ENCODE data around the gene CUL1.

The CUL1 gene

GRCh38 chr7:148698397-148699023, at the start of gene CUL1:
CUL1 (plus strand) TSS chr7:148698903; CDS start chr7:148730123, 31,220 bp downstream.
- DNase-seq = peak; percentile 84 to 88

- no peak for DNase-seq
Observed at GRCh38 chr7:148650232-148650858, 48.4 kb upstream of the CUL1 start.

GRCh38 chr7:148652773-148653172, 45.9 kb upstream of the CUL1 start:
- no peak for DNase-seq

GRCh38 chr7:148657929-148658328, 40.8 kb upstream of the CUL1 start:
- DNase-seq = no peak

- no peak for DNase-seq
Observed at GRCh38 chr7:148661471-148661870, 37.2 kb upstream of the CUL1 start.

- DNase-seq = no peak
Observed at GRCh38 chr7:148662646-148663045, 36.1 kb upstream of the CUL1 start.

- DNase-seq = no peak
Observed at GRCh38 chr7:148664324-148664723, 34.4 kb upstream of the CUL1 start.

- no peak for DNase-seq
Observed at GRCh38 chr7:148665221-148665620, 33.5 kb upstream of the CUL1 start.

- DNase-seq = no peak
Observed at GRCh38 chr7:148669927-148670326, 28.8 kb upstream of the CUL1 start.

GRCh38 chr7:148670374-148670773, 28.3 kb upstream of the CUL1 start:
- DNase-seq = no peak

- DNase-seq = no peak
Observed at GRCh38 chr7:148670807-148671206, 27.9 kb upstream of the CUL1 start.

GRCh38 chr7:148672041-148672440, 26.7 kb upstream of the CUL1 start:
- DNase-seq = no peak

GRCh38 chr7:148674689-148675088, 24.0 kb upstream of the CUL1 start:
- no peak for DNase-seq

- no peak for DNase-seq
Observed at GRCh38 chr7:148676291-148676690, 22.4 kb upstream of the CUL1 start.

- no peak for DNase-seq
Observed at GRCh38 chr7:148681821-148682220, 16.9 kb upstream of the CUL1 start.

GRCh38 chr7:148684289-148684830, 14.3 kb upstream of the CUL1 start:
- DNase-seq = no peak

GRCh38 chr7:148686312-148686937, 12.3 kb upstream of the CUL1 start:
- DNase-seq = no peak

- no peak for DNase-seq
Observed at GRCh38 chr7:148687555-148687954, 11.1 kb upstream of the CUL1 start.

GRCh38 chr7:148688526-148688925, 10.2 kb upstream of the CUL1 start:
- DNase-seq = no peak

GRCh38 chr7:148693651-148694050, 5.1 kb upstream of the CUL1 start:
- DNase-seq = no peak

- no peak for DNase-seq
Observed at GRCh38 chr7:148694631-148695030, 4.1 kb upstream of the CUL1 start.

GRCh38 chr7:148695953-148696352, 2.8 kb upstream of the CUL1 start:
- no peak for DNase-seq

GRCh38 chr7:148696787-148697186, 1.9 kb upstream of the CUL1 start:
- DNase-seq = no peak
